T-helper 17 cell (primary cell): ENCODE data around the gene SEC24B. TPM values are rescaled to one million over a fixed set of nuclear protein-coding genes. Genes with fewer than 3 reads are reported as not detected.
"Not testable (repeated sequence)": the region's sequence is repeated elsewhere in the genome, so short reads cannot be mapped to it uniquely, and the experiment has no call there.

Experiments used
- ATAC-seq: fragments of 150-1000 bp; cut with Tn5 transposase; 2 replicates; pipeline ENCODE4 v1.10.0; 2021; ENCODE audit warnings: mild to moderate bottlenecking, moderate library complexity
- DNase-seq, 3 donors: peaks; one replicate each; pipeline versions ENCODE4 v3.0.0 to v3.0.0-alpha.2; 2020 to 2021
- H3K9me3 ChIP-seq: one replicate; pipeline ENCODE4 v1.7.0; 2013; ENCODE audit warnings: low read length, mild to moderate bottlenecking; ENCODE audit not compliant: control insufficient read depth, poor library complexity, severe bottlenecking
- H3K27ac Mint-ChIP-seq: one replicate; pipeline ENCODE4 v1.8.0; 2022; ENCODE audit warnings: mild to moderate bottlenecking, moderate library complexity, mixed read lengths
- H3K27me3 Mint-ChIP-seq: one replicate; pipeline ENCODE4 v1.8.0; 2022; ENCODE audit warnings: mixed read lengths
- H3K36me3 Mint-ChIP-seq: one replicate; pipeline ENCODE4 v1.8.0; 2022; ENCODE audit warnings: low read depth, mixed read lengths
- H3K4me1 Mint-ChIP-seq: one replicate; pipeline ENCODE4 v1.8.0; 2022; ENCODE audit warnings: mild to moderate bottlenecking, mixed read lengths
- H3K4me3 Mint-ChIP-seq: one replicate; pipeline ENCODE4 v1.8.0; 2022; ENCODE audit warnings: mild to moderate bottlenecking, moderate library complexity, mixed read lengths
- total RNA-seq, 4 donors: library from RNA in 2 of 4; stranded (reverse) in 2 of 4; gene quantifications; one replicate each; pipeline ENCODE4 v1.2.3 and lab custom pipeline; 2022 to 2026

Gene SEC24B
- total RNA-seq, 2 donors from 2014 or later, result 37.8 to 39.5 TPM

GRCh38 chr4:109494563-109494962 is 60.9 kb downstream of the SEC24B start:
- H3K4me3 Mint-ChIP-seq, result no peak overlapping the region
- no peaks in the 10 kb centered on the region for H3K9me3 ChIP-seq
- no peaks in the 10 kb centered on the region for H3K27me3 Mint-ChIP-seq
- peaks cover 5% of the 10 kb centered on the region for H3K4me1 Mint-ChIP-seq
- ATAC-seq, result no peak
- H3K27ac Mint-ChIP-seq, result no peak overlapping the region
- DNase-seq, result no peak
- H3K36me3 Mint-ChIP-seq, result no peaks in the 10 kb centered on the region

GRCh38 chr4:109495514-109495913 is 61.9 kb downstream of the SEC24B start:
- ATAC-seq, result no peak
- peaks cover 5% of the 10 kb centered on the region for H3K4me1 Mint-ChIP-seq
- no peak for DNase-seq
- no peaks in the 10 kb centered on the region for H3K27me3 Mint-ChIP-seq
- H3K27ac Mint-ChIP-seq, result no peak overlapping the region
- H3K36me3 Mint-ChIP-seq, result no peaks in the 10 kb centered on the region
- H3K9me3 ChIP-seq, result no peaks in the 10 kb centered on the region
- H3K4me3 Mint-ChIP-seq, result no peak overlapping the region

GRCh38 chr4:109496875-109497274 is 63.3 kb downstream of the SEC24B start:
- DNase-seq (no peak), ATAC-seq (no peak)
- Mint-ChIP-seq H3K4me3 (no peak overlapping the region), H3K27me3 (no peaks in the 10 kb centered on the region), H3K36me3 (peaks cover under 1% of the 10 kb centered on the region), H3K27ac (peak overlapping the region; percentile 1), H3K4me1 (peaks cover 4% of the 10 kb centered on the region)
- H3K9me3 ChIP-seq, result no peaks in the 10 kb centered on the region

DNA sequence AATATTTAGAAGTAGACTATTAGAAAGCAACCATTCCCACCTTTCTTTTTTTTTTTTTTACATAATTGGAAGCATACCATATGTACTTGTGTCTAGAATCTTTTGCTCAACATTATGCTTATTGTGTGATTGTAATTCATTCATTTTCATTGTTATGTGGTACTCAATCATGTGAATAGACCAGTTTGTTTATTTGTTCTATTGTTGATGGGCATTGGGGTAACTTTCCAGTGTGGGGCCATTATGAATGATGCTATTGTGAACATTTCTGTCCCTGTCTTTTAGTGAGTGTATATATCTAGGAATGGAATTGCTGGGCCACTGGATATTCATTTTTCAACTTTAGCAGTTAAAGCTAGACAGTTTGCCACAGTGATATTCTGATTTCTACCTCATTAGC is 63.9 kb downstream of the SEC24B start:
- no peak overlapping the region for H3K4me3 Mint-ChIP-seq
- H3K36me3 Mint-ChIP-seq, result peaks cover 6% of the 10 kb centered on the region
- no peaks in the 10 kb centered on the region for H3K27me3 Mint-ChIP-seq
- peaks cover 9% of the 10 kb centered on the region for H3K4me1 Mint-ChIP-seq
- no peak for ATAC-seq
- H3K9me3 ChIP-seq, result no peaks in the 10 kb centered on the region
- peak overlapping the region; percentile 1 for H3K27ac Mint-ChIP-seq
- DNase-seq, result no peak

DNA sequence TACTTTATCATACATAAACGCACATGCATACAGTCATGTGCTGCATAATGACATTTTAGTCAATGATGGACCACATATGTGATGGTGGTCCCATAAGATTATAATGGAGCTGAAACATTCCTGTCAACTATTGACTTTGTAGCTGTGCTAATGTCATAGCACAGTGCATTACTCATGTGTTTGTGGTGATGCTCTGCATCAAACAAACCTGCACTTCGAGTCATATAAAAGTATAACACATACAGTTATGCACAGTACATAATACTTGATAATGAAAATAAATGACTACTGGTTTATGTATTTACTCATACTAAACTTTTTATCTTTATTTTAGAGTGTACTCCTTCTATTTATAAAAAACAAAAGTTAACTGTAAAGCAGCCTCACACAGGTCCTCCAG is 65.9 kb downstream of the SEC24B start:
- no peaks in the 10 kb centered on the region for H3K27me3 Mint-ChIP-seq
- H3K27ac Mint-ChIP-seq, result no peak overlapping the region
- H3K36me3 Mint-ChIP-seq, result peaks cover 6% of the 10 kb centered on the region
- H3K4me3 Mint-ChIP-seq, result no peak overlapping the region
- H3K4me1 Mint-ChIP-seq, result peaks cover 15% of the 10 kb centered on the region
- no peak for ATAC-seq
- DNase-seq, result no peak
- H3K9me3 ChIP-seq, result no peaks in the 10 kb centered on the region

- peaks cover 10% of the 10 kb centered on the region for H3K36me3 Mint-ChIP-seq
- no peaks in the 10 kb centered on the region for H3K9me3 ChIP-seq
- ATAC-seq (no peak), DNase-seq (no peak)
- no peaks in the 10 kb centered on the region for H3K27me3 Mint-ChIP-seq
- no peak overlapping the region for H3K27ac Mint-ChIP-seq
- no peak overlapping the region for H3K4me3 Mint-ChIP-seq
- peaks cover 14% of the 10 kb centered on the region for H3K4me1 Mint-ChIP-seq
These were observed 73.3 kb downstream of the SEC24B start for GRCh38 chr4:109506890-109507289.

- DNase-seq (no peak), ATAC-seq (no peak)
- no peak overlapping the region for H3K27ac Mint-ChIP-seq
- peaks cover 3% of the 10 kb centered on the region for H3K4me1 Mint-ChIP-seq
- H3K9me3 ChIP-seq, result no peaks in the 10 kb centered on the region
- no peak overlapping the region for H3K4me3 Mint-ChIP-seq
- H3K27me3 Mint-ChIP-seq, result no peaks in the 10 kb centered on the region
- H3K36me3 Mint-ChIP-seq, result peaks cover 4% of the 10 kb centered on the region
These were observed 77.1 kb downstream of the SEC24B start for GRCh38 chr4:109510687-109511086.

- H3K27ac Mint-ChIP-seq, result no peak overlapping the region
- H3K4me3 Mint-ChIP-seq, result no peak overlapping the region
- no peaks in the 10 kb centered on the region for H3K27me3 Mint-ChIP-seq
- peaks cover 4% of the 10 kb centered on the region for H3K36me3 Mint-ChIP-seq
- peaks cover 3% of the 10 kb centered on the region for H3K4me1 Mint-ChIP-seq
- no peak for DNase-seq
- no peak for ATAC-seq
- H3K9me3 ChIP-seq, result no peaks in the 10 kb centered on the region
These were observed 77.8 kb downstream of the SEC24B start for GRCh38 chr4:109511414-109511813.

GRCh38 chr4:109513368-109513767 is 79.8 kb downstream of the SEC24B start:
- not testable (repeated sequence) for H3K36me3 Mint-ChIP-seq, H3K4me3 Mint-ChIP-seq
- H3K27ac Mint-ChIP-seq, result peak overlapping the region; percentile 66

GRCh38 chr4:109532182-109532581 is 98.6 kb downstream of the SEC24B start:
- Mint-ChIP-seq H3K27me3 (no peaks in the 10 kb centered on the region), H3K36me3 (peaks cover 9% of the 10 kb centered on the region), H3K4me1 (peaks cover 3% of the 10 kb centered on the region), H3K27ac (no peak overlapping the region), H3K4me3 (no peak overlapping the region)
- ATAC-seq (no peak), DNase-seq (no peak)
- H3K9me3 ChIP-seq, result no peaks in the 10 kb centered on the region

More at GRCh38 chr4:109513368-109513767, 79.8 kb downstream of the SEC24B start:
- H3K9me3 ChIP-seq, H3K4me1 Mint-ChIP-seq, ATAC-seq, H3K27me3 Mint-ChIP-seq, DNase-seq: not testable (repeated sequence)

- Mint-ChIP-seq H3K36me3 (peaks cover 14% of the 10 kb centered on the region), H3K27me3 (no peaks in the 10 kb centered on the region), H3K27ac (peak overlapping the region; percentile 57), H3K4me3 (no peak overlapping the region), H3K4me1 (peaks cover 21% of the 10 kb centered on the region)
- no peak for DNase-seq
- no peaks in the 10 kb centered on the region for H3K9me3 ChIP-seq
- no peak for ATAC-seq
These were observed 111.8 kb downstream of the SEC24B start for GRCh38 chr4:109545401-109545800.

DNA sequence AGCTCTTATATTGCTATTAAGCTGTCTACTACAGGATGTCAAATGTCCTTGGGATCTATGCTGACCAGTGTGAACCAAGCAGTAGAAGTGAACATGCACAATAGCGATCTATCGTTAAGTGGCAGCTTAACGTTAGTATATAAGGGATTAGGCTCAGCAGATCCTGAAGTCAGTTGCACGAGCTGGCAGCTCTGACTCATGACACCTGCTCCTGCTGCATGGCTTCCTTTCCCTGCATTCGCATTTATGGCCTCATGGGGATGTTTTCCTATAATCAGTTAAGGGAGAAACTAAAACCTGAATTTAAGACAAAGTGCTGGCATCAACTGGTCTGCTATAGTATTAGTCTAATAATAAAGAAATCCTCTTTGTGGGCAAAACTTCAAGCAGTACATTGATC is 113.8 kb downstream of the SEC24B start:
- Mint-ChIP-seq H3K4me1 (peaks cover 24% of the 10 kb centered on the region), H3K36me3 (peaks cover 12% of the 10 kb centered on the region), H3K4me3 (no peak overlapping the region), H3K27ac (no peak overlapping the region), H3K27me3 (no peaks in the 10 kb centered on the region)
- ATAC-seq (no peak), DNase-seq (no peak)
- no peaks in the 10 kb centered on the region for H3K9me3 ChIP-seq

- DNase-seq, result no peak
- no peak overlapping the region for H3K4me3 Mint-ChIP-seq
- ATAC-seq, result peak; percentile 54
- no peaks in the 10 kb centered on the region for H3K27me3 Mint-ChIP-seq
- H3K36me3 Mint-ChIP-seq, result peaks cover 5% of the 10 kb centered on the region
- H3K4me1 Mint-ChIP-seq, result peaks cover 18% of the 10 kb centered on the region
- no peak overlapping the region for H3K27ac Mint-ChIP-seq
- H3K9me3 ChIP-seq, result no peaks in the 10 kb centered on the region
These were observed 115.0 kb downstream of the SEC24B start for GRCh38 chr4:109548655-109549054.

DNA sequence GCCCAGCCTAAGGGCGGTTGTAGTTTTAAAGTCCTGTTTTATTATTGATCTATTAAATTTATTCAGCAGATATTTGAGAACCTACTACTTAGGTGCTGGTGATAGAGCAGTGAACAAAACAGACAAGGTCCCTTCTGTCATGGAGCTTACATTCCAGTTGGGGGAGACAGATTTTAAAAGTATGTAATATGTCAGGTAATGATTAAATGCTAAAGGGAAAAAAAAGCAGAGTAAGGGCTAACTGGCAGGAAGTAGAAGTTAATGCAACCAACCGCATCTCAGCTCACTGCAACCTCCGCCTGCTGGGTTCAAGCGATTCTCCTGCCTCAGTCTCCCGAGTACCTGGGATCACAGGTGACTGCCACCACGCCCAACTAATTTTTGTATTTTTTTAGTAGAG is 118.6 kb downstream of the SEC24B start:
- H3K4me1 Mint-ChIP-seq, result peaks cover 23% of the 10 kb centered on the region
- H3K9me3 ChIP-seq, result no peaks in the 10 kb centered on the region
- DNase-seq (no peak), ATAC-seq (no peak)
- H3K27ac Mint-ChIP-seq, result no peak overlapping the region
- no peak overlapping the region for H3K4me3 Mint-ChIP-seq
- H3K27me3 Mint-ChIP-seq, result no peaks in the 10 kb centered on the region
- H3K36me3 Mint-ChIP-seq, result peaks cover 4% of the 10 kb centered on the region
